Stomach (tissue), 9 donors: ENCODE measurements around the gene PDE4B. TPM values are rescaled to one million over a fixed set of nuclear protein-coding genes. Genes with fewer than 3 reads are reported as not detected.
A peak's percentile ranks its signal among the peaks of the same experiment; 100 is the strongest.

Experiments
- DNase-seq, 2 donors: peaks; one replicate each; pipeline versions ENCODE4 v3.0.0 to v3.0.0-alpha.2; 2013 to 2019
- H3K27ac ChIP-seq, 5 donors: fragments of 200-600 bp in 4 of 5; sonication (generic) in 4 of 5; one replicate each; pipeline ENCODE4 v1.5.1; 2013 to 2019; ENCODE audit warnings: mild to moderate bottlenecking in 1 of 5, moderate library complexity in 1 of 5
- H3K27me3 ChIP-seq, 3 donors: fragments of 200-600 bp; sonication (generic); one replicate each; pipeline ENCODE4 v1.5.1; 2017 to 2019; ENCODE audit warnings: mixed run types in 1 of 3
- H3K36me3 ChIP-seq, 4 donors: fragments of 200-600 bp; sonication (generic); 1 replicate in 3 of 4; 2 replicates in 1 of 4; pipeline ENCODE4 v1.5.1; 2016 to 2019
- H3K4me1 ChIP-seq, 4 donors: fragments of 200-600 bp; sonication (generic); one replicate each; pipeline ENCODE4 v1.5.1; 2016 to 2019
- H3K4me3 ChIP-seq, 4 donors: fragments of 200-600 bp; sonication (generic) in 3 of 4; one replicate each; pipeline ENCODE4 v1.5.1; 2016 to 2019; ENCODE audit warnings: mild to moderate bottlenecking in 1 of 4
- H3K9me3 ChIP-seq, 4 donors: fragments of 200-600 bp; sonication (generic); one replicate each; pipeline ENCODE4 v1.5.1; 2016 to 2019
- CTCF ChIP-seq, 7 experiments: fragments of 450-650 bp in 4 of 7; fragments of 200-600 bp in 3 of 7; sonication (generic) in 3 of 7; IDR thresholded peaks; one replicate each; pipeline ENCODE4 v1.5.1; 2016 to 2019; ENCODE audit warnings: antibody characterized with exemption in 7 of 7, control low read depth in 2 of 7, mild to moderate bottlenecking in 1 of 7
- EP300 ChIP-seq: sonication (generic); formaldehyde crosslinking; IDR thresholded peaks from one replicate; pipeline ENCODE4 v1.6.1; 2017; ENCODE audit warnings: antibody characterized with exemption
- POLR2A ChIP-seq, 4 donors: fragments of 450-650 bp; IDR thresholded peaks; one replicate each; pipeline ENCODE4 v1.6.1; 2016; ENCODE audit warnings: antibody characterized with exemption in 4 of 4, control low read depth in 2 of 4, mild to moderate bottlenecking in 1 of 4, moderate library complexity in 1 of 4
- POLR2AphosphoS5 ChIP-seq, 3 donors: sonication (generic); formaldehyde crosslinking; IDR thresholded peaks; one replicate each; pipeline ENCODE4 v1.6.1; 2016; ENCODE audit warnings: antibody characterized with exemption in 3 of 3
- WGBS, 5 donors: extraction: QIAGEN DNeasy Blood & Tissue Kit in 3 of 5; methylation state at CpG; one replicate each; pipeline versions ENCODE4 v1.1.5 to v1.1.7; 2013 to 2018; 5-methylcytosine and 5-hydroxymethylcytosine counted together
- intact Hi-C: fragments of 100-400 bp; cut with DNase I; formaldehyde crosslinking; loops from one replicate; pipeline ENCODE4 v1.15.1; 2023; ENCODE audit warnings: low total_unique reads
- polyA plus RNA-seq, 3 donors: library from polyadenylated mRNA; stranded (reverse); fragments of 200-250 nt; gene quantifications; one replicate each; pipeline ENCODE4 v1.2.3, GENCODE V29; 2013
- total RNA-seq, 5 donors: library from RNA; depleted of rRNA; stranded (reverse); fragments of >200 nt; gene quantifications; one replicate each; pipeline versions ENCODE4 v1.1.0 to v1.2.3, GENCODE V29; 2014 to 2016
- donor health status: healthy with polysubstance abuse.
- donor health status: Bipolar disorder and iron deficiency.
- donor health status: healthy.

The PDE4B gene
- total and polyA plus RNA-seq, 8 donors = 0.45 to 34.3 (median 3.2) TPM

- DNase-seq = peak in 1 of 2 donors; percentile 62
- H3K4me3 ChIP-seq = no peak overlapping the region
- no peak for TF ChIP-seq POLR2A (IDR thresholded peaks at IDR 0.05)
- no peak for TF ChIP-seq EP300
- TF ChIP-seq CTCF (IDR thresholded peaks at IDR 0.05) = no peak
- TF ChIP-seq POLR2AphosphoS5 (IDR thresholded peaks at IDR 0.05) = no peak
- H3K27me3 ChIP-seq = no peaks in the 10 kb centered on the region
- H3K36me3 ChIP-seq = no peaks in the 10 kb centered on the region
- 19 to 40% (median 25%) methylated on average over 6 of the region's 6 CpGs for WGBS, 5 donors
- intact Hi-C loops = no loop called here
- H3K9me3 ChIP-seq = no peaks in the 10 kb centered on the region
- peaks cover 0 to 13% (median 6%) of the 10 kb centered on the region in 4 donors for H3K4me1 ChIP-seq
- H3K27ac ChIP-seq = no peak overlapping the region
These were observed 199.6 kb downstream of the PDE4B start for GRCh38 chr1:65992165-65992821.

DNA sequence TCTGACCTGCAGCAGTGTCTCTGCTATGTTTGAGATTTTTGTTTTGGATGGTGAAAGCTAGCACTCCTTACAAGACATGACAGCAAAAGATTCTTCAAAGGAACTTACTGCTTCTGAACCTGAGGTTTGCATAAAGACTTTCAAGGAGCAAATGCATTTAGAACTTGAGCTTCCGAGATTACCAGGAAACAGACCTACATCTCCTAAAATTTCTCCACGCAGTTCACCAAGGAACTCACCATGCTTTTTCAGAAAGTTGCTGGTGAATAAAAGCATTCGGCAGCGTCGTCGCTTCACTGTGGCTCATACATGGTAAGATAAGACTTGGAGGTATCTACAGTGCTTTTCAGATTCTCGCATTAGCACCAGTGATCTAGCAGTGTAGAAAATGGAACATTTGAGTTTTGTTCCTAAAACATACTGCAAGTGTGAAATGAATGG, 200.2 kb downstream of the PDE4B start:
- H3K27me3 ChIP-seq = no peaks in the 10 kb centered on the region
- no peak overlapping the region for H3K4me3 ChIP-seq
- H3K4me1 ChIP-seq = peaks cover 0 to 13% (median 6%) of the 10 kb centered on the region in 4 donors
- no peak overlapping the region for H3K27ac ChIP-seq
- H3K9me3 ChIP-seq = no peaks in the 10 kb centered on the region
- no peaks in the 10 kb centered on the region for H3K36me3 ChIP-seq
- no peak for DNase-seq
- intact Hi-C loops = no loop called here
- TF ChIP-seq POLR2A (IDR thresholded peaks at IDR 0.05) (no peak), EP300 (no peak), POLR2AphosphoS5 (IDR thresholded peaks at IDR 0.05) (no peak), CTCF (IDR thresholded peaks at IDR 0.05) (no peak)
- 33 to 76% (median 53%) methylated on average over 7 of the region's 7 CpGs for whole genome bisulfite sequencing, 5 donors

- DNase-seq = no peak
- H3K4me1 ChIP-seq = peaks cover 0 to 13% (median 6%) of the 10 kb centered on the region in 4 donors
- WGBS, 5 donors = 65 to 74% (median 67%) methylated on average over 2 of the region's 2 CpGs
- H3K4me3 ChIP-seq = no peak overlapping the region
- no peaks in the 10 kb centered on the region for H3K9me3 ChIP-seq
- TF ChIP-seq EP300 (no peak), CTCF (IDR thresholded peaks at IDR 0.05) (no peak), POLR2A (IDR thresholded peaks at IDR 0.05) (no peak), POLR2AphosphoS5 (IDR thresholded peaks at IDR 0.05) (no peak)
- intact Hi-C loops = no loop called here
- H3K27ac ChIP-seq = no peak overlapping the region
- H3K36me3 ChIP-seq = no peaks in the 10 kb centered on the region
- no peaks in the 10 kb centered on the region for H3K27me3 ChIP-seq
These were observed 201.5 kb downstream of the PDE4B start for GRCh38 chr1:65994223-65994622.

DNA sequence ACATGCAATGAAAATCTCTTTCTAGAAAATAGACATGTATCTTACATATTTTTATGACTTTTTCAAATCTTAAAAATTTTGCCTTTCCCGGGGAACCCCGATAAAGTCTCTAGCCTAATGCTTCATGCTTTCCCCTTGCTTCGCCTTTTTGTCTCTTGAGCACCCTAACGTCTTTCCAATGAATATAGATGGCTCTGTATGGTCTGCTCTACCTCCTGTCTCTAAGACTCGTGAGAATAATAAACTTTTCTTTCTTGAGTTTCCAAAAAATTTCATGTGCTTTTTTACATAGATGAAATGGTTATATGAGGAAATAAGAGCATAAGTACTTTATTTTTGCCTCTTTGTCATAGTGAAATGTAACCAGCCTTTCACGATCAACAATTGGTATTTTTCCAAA, 202.6 kb downstream of the PDE4B start:
- intact Hi-C loops = no loop called here
- H3K9me3 ChIP-seq = no peaks in the 10 kb centered on the region
- TF ChIP-seq EP300 = no peak
- no peak for TF ChIP-seq POLR2A (IDR thresholded peaks at IDR 0.05)
- no peak for TF ChIP-seq CTCF (IDR thresholded peaks at IDR 0.05)
- TF ChIP-seq POLR2AphosphoS5 (IDR thresholded peaks at IDR 0.05) = no peak

More for the DNA sequence above, 202.6 kb downstream of the PDE4B start:
- no peak overlapping the region for H3K4me3 ChIP-seq
- no peak for DNase-seq
- H3K36me3 ChIP-seq = no peaks in the 10 kb centered on the region
- H3K27ac ChIP-seq = no peak overlapping the region
- peaks cover 0 to 13% (median 6%) of the 10 kb centered on the region in 4 donors for H3K4me1 ChIP-seq
- H3K27me3 ChIP-seq = no peaks in the 10 kb centered on the region
- WGBS, 5 donors = 60 to 66% (median 64%) methylated on average over 6 of the region's 6 CpGs
